Measurements from ENCODE around the gene IL17B.

GRCh38 chr5:149383399-149383798, 4.3 kb upstream of the IL17B start:
- TF ChIP-seq CTCF (IDR thresholded peaks at IDR 0.05) (no peak), POLR2A (IDR thresholded peaks at IDR 0.05) (no peak)
